COLO829 (cell line): Measurements from ENCODE around the gene SLC2A9.

ENCODE experiments used
- DNase-seq: peaks from one replicate; pipeline ENCODE4 v3.0.0; 2012; ENCODE audit warnings: low spot score

SLC2A9 gene

DNA sequence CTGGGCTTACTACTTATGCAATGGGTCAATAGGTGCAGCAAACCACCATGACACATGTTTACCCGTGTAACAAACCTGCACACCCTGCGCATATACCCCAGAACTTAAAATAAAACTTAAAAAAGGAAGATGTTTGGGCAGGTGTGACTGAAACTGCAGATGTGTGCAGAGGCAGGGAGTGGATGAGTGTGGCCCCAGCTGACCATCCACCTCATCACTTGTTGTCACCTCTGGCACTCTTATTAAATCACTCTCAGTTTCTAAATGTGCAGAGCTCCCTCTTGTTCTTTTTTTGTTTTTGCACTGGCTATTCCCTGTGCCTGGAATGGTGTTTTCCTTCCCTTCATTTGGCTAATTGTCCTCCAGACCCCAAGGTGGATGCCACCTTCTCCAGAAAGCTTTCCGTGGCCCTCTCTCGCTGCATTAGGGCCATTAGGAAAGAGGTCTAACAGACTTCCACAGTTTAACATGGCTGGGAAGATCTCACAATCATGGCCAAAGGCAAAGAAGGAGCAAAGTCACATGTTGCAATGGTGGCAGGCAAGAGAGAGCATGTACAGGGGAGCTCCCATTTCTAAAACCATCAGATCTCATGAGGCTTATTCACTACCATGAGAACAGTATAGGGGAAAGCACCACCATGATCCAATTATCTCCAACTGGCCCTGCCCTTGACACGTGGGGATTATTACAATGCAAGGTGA, 58.5 kb downstream of the SLC2A9 start:
- no peak for DNase-seq

DNA sequence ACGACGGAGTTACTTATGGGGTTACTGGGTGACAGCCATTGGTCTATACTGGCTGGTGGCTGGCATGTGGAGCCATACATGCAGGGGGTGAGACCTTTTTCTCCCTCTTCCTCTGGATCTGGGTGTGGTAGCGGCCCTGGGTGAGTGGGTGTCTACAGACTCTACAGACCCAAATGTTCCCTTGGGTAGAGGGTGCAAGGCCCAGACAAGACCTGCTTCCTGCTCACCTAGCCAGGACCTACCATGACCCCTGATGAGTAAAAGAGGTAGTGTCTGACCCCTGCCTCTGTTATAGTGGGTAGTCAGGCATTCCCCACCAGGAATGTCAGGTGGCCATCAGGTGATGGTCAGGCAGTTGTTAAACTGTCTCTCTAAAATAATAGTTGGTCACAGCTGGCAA, 66.8 kb downstream of the SLC2A9 start:
- DNase-seq = no peak

DNA sequence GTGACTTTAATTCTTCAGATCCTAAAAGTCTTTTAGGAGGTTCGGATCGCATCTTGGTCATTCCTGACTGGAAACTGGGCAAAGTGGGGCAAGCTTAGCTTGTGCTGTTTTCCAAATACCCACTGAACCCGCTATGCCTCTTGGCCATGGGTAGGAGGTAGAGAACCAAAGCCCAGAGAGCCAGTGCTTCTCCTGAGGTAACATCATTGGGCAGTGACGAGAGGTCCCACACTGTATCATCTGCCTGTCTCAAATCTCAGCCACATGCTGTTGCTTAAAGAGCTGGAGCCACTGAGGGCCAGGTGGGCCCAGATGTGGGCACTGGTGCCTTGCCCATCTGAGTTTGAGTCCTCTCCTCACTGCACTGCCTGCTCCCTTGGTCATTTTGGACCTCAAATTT, 68.2 kb downstream of the SLC2A9 start:
- no peak for DNase-seq

DNA sequence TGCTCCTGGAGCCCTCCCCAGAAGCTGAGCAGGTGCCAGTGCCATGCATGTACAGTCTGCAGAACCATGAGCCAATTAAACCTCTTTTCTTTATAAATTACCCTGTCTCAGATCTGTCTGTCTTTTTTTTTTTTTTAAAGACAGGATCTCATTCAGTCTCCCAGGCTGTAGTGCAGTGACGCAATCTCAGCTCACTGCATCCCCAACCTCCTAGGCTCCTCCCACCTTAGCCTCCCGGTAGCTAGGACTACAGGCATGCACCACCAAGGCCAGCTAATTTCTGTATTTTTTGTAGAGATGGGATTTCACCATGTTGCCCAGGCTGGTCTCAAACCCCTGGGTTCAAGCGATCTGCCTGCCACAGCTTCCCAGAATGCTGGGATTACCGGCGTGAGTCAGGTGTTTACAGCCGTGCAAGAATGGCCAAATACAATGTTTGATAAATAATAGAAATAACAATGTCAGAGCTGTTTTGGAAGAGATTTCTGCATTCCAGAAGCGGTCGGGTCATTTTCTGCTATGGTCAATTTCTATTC, 68.8 kb downstream of the SLC2A9 start:
- no peak for DNase-seq

DNA sequence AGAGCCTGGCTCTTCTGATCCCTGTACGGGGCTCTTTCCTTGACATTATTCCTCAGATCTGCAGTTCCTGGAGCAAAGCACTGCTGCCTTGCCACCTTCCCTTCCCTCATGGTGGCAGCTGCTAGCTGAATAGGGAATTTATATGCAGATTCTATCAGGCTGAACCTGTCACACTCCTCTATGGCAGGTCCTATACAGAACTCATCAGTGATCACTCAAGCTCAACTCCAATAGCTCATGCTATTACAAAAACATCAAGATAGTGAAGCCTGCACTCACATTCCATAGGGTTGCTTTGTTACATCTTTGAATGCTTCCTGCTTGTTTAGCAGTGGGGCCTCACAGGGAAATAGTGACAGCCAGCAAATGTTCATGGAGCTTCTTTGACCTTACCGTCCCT, 71.7 kb downstream of the SLC2A9 start:
- DNase-seq = no peak

DNA sequence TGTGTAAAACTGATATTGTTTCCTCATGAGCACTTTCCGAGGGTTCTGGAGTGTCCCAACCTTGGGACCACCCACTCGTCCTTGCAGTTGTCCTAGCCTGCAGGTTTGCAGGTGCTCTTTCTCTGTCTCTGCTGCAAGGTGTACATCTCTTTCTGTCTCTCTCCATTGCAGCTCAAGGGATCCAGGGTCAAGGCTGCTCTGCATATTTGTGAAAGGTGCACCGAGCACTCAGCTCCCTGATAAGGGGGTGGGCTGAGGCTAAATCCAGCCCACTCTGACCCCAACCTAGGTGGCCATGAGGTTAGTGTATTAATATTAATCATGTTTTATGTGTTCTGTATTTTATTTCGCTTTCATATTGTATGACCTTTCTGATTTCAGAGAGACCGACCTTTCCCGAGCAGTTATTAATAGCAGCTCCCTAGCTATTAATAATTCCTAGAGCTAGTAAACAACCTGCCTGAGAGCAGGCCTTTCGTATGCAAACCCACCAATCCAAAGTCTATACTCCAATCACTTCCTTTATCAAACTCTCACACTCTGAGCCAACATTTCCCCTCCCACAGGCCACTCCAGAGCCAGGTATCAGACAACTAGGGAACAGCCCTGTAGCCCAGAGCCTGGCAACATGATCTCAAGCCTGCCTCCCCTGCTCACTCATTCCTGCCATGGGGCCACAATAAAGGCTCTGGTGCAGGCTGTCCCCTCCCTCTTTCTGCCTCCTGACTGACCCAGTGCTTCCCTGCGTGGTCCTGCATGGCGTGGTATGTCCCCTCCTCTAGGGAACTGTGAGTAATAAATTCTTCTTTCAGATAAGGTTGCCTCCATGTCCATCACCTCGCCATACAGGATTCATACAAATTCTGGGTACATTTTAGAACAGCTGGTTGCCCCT, 73.9 kb downstream of the SLC2A9 start:
- DNase-seq = no peak

DNA sequence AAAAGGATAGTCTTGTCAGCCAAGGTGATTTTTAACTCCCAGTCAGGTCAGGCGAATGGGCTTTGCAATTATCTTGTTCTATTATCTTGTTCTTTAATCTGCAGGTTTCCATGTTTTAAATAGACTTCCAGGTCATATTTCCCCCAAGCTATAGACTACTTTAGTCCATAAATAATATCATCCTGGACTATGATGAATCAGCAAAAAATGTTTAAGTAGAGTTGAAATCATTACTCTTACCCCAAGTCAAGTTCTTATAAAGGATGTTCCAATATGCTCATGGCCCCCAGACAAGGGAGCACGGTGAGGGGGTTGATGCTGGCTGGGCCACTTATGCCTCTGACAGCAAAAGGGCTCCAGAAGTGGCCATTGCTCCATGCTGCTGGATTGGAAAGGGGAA, 75.1 kb downstream of the SLC2A9 start:
- DNase-seq = no peak

DNA sequence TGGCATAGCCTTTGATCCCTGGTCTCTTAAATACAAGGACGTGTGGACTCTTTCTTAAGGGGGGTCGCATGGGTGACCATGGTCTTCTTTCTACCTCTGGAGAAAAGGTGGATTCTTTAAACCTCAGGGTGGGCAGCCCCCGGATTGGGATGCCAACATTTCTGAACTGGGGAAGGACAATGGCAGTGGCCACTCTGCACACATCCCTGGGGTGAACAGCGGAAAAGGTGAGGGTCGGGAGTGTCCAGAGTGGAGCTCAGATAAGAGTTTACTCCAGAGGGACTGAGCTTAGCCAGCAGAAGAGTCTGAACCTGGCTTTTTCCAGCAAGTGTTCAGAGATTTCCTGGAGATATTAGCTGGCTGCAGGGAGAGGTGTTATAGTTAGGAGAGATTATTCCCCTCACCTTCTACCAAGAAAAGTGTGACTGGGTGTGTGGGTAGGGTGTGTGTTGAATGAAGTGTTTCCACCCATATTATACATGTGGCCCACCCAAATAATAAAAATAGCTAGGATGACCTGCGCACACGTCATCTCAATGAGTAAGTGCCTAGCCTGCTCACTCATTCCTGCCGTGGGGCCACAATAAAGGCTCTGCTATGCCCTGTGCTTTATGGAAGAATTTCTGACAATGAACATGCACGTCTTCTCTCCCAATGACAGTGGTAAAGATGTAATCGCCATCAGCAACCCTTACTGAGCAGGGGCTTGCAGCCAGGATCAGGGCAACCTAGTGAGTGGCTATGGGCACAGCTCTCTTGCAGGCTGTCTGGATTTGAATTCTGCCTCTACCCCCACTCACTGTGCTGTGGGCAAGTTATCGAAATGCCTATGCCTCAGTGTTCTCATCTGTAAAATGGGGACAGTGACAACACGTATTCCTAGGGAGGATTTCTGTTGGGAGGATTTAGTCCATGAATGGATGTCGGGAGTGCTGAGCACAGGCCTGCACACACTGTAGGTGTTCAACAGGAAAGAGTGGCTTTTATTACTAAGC, 76.6 kb downstream of the SLC2A9 start:
- no peak for DNase-seq

DNA sequence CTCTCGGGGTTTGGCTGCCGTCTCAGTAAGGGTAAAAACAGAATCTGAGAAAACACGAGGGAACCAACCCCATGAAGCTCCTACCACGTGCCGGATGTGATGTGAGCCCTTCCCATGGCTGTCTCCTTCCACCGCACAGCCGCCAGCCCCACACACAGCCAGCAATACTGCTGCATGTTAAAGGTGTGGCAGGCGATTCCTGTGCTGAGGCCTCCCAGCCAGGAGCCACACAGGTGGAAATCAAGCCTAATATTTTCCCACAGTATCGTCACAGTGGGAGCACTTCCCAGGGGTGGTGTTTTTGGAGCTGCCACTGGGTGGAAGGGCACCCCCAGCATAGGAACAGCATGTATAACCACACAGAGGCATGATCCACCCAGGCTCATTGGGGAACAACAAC, 77.5 kb downstream of the SLC2A9 start:
- DNase-seq = no peak

DNA sequence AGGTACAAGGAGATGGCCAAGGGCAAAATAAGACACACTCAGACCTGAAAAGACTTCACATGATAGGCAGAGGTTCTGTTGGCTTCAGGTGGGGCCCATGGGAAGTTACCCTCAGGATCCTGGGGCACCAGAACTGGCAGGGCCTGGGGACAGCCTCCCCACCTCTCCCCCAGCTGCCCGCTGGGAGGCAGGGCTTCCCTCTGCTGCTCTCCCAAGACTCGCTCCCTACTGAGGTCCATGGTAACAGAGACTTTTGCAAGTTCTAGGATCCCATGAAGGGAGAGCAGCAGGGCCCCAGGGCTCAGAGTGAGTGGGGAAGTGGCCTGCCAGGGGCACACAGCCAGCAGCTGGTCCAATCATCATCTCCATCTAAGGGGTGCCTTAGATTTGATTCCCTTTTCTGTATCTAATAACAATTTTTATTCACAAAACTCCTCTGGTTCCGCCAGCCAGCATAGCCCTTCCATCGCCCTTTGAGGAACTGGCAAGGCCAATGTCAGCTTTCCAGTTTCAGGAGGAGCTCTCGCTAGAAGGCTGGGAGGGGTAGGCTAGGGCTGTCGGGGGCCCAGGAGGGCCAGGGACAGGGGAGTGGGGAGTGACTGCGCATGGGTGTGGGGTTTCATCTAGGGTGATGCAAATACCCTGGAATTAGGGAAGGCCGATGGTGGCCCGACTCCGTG, 78.2 kb downstream of the SLC2A9 start:
- no peak for DNase-seq

DNA sequence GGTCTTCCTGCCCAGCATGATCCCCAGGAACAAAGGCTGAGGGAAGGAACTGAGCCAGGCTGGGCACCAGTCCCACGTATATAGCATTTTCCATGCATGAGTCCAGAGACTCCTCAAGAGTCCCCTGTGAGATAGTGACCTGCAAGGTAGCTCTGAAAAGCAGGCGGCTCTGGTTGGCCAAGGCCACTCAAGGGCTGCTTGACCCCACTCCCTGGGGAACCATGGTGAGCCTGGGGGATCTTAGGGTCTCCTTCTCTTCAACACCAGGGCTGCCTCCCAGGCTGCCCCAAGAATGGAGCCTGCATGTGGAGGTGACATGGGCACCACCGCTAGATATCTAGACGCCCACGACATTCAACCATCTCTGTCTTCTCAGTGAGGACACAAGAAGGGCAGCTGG, 79.2 kb downstream of the SLC2A9 start:
- DNase-seq = no peak

DNA sequence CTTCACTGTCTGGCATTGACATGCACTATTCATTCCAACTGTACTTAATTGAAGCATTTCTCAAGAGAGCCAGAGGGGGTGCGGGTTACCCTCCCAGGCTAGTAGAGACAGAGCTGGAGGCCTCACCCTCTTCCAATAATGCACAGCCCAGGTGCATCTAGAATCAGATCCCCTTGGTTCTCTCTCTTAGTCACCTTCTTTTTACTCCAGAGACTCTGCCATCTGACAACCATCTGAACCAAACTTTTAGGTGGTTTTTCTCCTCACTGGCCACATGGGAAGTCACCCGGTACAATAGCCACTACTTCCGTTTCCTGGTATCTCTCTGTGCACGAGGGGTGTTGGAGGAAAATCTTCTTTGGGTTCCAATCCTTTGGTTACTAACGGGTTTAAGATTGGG, 81.3 kb downstream of the SLC2A9 start:
- DNase-seq = no peak

DNA sequence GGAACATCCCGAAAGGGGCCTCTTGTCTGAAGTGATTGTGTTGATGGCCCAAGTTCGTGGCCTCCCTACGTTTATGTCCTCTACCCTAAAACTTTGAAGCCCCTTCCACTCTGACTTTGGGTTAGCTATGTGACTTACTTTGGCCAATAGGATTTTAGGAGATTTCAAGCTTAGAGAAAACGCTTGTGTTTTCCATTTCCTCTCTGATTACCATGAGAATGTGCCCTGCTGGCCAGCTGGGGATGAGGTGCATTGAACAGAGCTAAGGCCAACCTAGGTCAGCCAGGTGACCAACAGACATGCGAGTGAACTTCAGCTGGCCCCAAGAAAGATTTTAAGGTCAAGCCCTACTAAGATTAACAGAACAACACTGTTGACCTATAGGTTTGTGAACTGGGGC, 82.4 kb downstream of the SLC2A9 start:
- DNase-seq = no peak

DNA sequence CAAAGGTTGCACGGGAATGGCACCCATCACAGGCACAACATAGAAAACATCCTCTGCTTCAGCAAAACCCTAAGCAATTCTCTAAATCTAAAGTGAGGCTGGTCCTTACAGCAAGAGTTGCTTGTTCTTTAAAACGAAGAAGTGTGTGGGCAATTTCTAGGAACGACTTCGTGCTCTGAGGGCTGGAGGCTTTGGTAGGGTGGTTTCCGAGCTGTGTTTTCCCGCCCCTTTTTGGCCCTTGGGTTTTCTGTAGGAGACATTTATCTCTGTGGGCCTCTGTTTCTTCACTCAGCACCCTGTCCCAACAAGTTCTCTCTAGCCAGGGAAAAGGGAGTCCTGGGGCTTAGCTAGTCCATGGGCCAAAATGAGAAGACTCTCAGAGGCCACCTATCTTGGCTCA, 84.2 kb downstream of the SLC2A9 start:
- DNase-seq = no peak

DNA sequence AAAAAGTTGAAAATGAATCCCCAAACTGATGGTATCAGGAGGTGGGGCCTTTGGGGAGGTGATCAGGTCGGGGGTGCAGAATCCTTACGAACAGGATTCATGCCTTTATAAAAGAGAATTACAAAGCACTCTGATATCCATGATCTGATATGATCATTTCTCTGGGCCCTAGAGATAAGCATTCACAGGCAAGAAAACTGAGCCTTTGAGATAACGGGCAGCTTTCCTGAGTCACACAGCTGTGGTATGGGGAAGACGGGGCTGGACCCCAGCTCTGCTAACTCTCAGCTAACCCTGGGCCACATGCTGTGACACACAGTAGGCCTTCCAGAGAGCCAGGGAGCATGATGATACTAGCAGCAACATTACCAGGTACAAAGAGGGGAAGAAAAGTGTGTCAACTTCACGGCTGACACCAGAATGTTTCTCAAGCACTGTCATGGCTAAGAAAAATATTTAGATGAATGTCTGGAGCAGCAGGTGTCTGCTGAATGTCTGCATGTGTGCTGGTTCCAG, 85.1 kb downstream of the SLC2A9 start:
- DNase-seq = no peak

DNA sequence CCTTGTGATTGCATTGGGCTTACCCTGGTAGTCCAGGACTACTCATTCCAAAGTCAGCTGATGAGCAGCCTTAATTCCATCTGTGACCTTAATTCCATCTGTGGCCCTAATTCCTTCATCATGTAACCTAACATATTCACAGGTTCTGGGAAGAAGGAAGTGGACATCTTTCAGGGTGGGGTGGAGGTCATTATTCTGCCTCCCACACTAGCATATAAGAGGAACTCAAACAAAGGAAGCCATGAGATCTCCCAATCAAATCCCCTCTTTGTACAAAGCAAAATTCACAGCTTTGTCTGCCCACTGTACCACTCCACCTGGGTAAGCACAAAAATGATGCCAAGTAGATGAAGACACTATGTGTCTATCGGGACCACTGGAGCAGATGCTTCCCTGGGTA, 87.3 kb downstream of the SLC2A9 start:
- no peak for DNase-seq

DNA sequence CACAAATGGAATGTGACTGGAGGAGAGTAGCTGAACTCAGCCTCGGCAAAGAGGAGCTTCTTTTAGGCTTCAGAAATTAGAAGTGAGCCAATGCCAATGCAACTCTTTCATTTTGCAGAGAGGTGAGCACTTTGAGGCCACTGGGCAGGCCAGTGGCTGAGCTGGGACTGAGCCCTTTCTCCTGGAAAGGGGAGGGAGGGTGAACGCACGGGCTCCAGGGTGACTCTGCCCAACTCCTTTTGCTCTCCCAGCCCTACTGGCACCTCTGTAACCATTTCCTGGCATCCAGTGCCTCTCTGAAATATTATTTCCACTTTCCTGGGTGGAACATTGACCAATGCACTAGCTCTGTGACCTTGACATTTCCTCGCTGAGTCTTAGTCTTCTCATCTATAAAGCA, 88.1 kb downstream of the SLC2A9 start:
- no peak for DNase-seq

DNA sequence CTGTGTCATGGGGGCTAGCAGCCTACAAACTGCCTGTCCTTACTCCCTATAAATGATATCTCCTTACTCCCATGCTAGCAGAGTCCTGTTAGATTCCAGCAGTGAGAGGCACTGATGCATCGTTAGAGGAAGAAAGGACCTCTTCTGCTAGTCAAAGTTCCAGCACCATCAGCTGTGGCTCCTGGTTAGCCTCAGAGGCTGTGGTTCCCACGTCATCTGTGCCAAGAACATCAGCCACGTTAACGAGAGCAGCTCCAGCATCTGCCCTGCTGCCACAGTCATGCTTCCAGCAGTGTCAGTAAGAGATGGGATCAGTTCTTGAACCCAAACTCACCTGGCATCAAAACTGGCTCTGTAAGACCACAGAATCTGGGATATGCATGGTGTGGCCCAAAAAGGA, 88.5 kb downstream of the SLC2A9 start:
- DNase-seq = no peak

DNA sequence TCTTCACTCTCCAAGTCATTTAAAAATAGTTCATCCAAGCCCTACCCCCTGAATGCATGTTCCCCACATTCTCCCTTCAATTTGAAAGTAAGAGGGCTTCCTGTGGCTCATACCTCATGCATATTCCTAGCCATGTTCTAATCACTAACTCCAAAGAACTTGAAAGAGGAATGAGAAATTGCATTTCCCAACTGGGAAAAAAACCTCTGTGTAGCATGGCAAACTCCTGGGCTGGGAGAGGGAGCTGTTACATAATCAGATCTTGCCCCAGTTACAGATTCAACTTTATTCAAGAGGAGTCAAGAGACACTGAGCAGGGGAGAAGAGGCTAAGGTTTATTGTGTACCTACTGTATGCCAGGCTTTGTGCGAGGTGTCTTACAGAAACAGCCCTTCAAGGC, 90.2 kb downstream of the SLC2A9 start:
- no peak for DNase-seq

DNA sequence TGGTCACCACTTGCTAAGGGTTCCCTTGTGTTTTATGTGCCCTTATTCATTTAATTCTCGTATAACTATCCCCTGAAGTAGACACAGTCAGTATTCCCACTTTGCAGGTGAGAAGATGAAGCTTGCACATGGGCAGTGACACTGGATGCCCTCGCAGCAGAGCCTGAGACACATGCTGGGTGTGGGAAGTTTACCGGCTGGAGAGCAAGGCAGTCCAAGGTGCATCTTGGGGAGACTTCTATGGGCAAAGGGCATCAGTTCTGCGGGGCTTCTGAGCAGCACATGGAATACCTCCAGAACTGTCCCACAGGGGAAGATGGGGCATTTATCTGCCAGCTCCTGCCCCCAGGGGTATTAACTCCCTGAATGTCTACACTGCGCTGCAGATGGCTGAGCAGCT, 92.2 kb downstream of the SLC2A9 start:
- no peak for DNase-seq

DNA sequence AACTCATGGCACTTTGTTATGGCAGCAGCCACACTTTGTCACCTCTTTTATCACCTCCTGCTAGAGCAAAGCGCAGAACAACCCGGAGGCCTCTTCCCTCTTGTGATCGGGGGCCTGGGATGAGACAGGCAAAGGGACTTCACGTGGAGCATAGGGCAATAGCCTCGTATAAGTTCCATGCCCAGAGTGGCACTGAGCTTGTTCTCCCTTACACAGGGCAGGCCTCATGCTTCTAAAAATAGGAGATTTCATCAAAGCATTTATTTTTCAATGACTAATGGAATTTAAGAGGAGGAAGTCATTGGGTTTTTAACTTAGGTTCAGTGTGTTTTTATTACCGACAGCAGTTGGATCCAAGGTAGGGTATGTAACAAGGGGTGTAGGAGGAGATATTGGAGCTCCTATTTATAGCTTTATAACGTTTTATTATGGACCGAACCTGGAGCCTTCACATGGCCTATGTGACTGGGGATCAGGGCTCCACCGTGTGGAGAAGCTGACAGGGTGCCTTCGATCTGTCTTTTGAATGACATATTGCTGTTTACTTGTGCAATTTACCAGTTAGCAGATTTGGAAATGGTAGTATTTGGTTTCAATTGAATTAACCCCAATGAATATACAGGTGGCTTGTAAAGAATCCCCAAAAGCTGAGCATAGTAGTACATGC, 93.8 kb downstream of the SLC2A9 start:
- no peak for DNase-seq
